Measurements from ENCODE around the gene CRMP1.

Gene CRMP1

DNA sequence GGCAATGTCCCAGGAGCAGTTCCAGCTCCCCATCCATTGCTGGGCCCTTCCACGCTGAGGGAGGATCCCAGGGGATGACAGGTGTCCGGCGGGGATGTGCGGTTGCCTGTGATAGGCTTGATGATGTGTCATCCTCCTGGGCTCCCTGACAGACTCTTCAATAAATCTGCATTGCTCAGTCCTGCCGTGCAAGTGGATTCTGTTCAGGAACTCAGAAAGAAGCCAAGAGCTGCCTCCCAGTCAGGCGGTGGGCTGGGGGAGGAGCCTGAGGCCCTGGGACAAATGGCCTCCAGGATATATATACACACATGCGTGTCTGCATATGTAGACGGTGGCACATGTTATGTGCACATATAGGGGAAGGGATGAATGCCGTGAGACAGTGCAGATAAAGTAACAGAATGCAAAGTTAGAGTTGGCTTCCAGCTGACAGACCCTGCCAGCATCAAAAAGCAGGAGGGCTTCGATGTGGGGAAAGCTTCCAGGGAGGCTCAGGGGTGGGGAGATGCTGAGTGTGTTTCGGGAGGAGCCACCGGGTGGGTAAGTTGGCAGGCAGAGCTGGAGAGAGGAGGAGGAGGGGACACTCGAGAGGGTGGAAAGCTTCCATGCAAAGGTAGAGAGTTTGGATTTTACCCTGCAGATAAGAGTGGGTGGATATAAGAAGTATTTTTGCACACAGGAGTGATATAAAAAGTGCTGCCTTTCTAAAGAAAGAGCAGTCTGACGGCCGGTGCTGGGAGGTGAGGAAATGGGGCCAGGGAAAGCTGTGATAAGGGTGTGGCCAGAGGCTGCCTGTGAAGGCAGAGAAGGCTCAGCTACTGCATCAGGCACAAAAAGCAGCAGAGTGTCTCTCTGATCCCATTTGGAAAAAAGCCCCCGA, 28.5 kb upstream of the CRMP1 start:
- TF ChIP-seq, protein P1, sequence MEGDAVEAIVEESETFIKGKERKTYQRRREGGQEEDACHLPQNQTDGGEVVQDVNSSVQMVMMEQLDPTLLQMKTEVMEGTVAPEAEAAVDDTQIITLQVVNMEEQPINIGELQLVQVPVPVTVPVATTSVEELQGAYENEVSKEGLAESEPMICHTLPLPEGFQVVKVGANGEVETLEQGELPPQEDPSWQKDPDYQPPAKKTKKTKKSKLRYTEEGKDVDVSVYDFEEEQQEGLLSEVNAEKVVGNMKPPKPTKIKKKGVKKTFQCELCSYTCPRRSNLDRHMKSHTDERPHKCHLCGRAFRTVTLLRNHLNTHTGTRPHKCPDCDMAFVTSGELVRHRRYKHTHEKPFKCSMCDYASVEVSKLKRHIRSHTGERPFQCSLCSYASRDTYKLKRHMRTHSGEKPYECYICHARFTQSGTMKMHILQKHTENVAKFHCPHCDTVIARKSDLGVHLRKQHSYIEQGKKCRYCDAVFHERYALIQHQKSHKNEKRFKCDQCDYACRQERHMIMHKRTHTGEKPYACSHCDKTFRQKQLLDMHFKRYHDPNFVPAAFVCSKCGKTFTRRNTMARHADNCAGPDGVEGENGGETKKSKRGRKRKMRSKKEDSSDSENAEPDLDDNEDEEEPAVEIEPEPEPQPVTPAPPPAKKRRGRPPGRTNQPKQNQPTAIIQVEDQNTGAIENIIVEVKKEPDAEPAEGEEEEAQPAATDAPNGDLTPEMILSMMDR (IDR thresholded peaks at IDR 0.05; ENCODE audit: low read depth, low read length) = no peak
- H3K4me3 ChIP-seq (ENCODE audit: low read depth, low read length) = no peak overlapping the region
- in situ Hi-C loops (cut with HindIII; ENCODE audit: low sequenced_read_pairs) = no loop called here
- DNase-seq (ENCODE audit: low read depth, low spot score) = no peak

DNA sequence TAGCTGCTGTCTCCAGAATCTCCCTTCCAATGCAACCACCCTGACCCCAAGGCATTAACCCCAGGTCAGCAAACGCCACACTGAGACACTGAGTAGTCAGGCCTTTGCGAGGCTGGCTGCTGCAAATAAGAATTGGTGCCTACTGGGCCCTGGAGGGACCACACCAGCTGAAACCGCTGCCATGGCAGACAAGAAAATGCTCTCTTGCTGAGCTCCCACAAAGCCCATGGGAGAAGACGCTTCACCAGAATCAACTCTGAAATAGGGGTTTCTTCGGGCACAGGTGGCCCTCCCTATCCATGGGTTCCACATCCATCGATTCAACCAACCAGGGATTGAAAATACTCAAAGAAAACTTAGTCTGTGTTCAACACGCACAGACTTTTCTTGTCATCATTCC, 26.7 kb upstream of the CRMP1 start:
- H3K4me3 ChIP-seq (ENCODE audit: low read depth, low read length) = no peak overlapping the region
- no peak for DNase-seq (ENCODE audit: low read depth, low spot score)
- TF ChIP-seq, protein P1 (IDR thresholded peaks at IDR 0.05; ENCODE audit: low read depth, low read length) = no peak
- in situ Hi-C loops (cut with HindIII; ENCODE audit: low sequenced_read_pairs) = no loop called here

DNA sequence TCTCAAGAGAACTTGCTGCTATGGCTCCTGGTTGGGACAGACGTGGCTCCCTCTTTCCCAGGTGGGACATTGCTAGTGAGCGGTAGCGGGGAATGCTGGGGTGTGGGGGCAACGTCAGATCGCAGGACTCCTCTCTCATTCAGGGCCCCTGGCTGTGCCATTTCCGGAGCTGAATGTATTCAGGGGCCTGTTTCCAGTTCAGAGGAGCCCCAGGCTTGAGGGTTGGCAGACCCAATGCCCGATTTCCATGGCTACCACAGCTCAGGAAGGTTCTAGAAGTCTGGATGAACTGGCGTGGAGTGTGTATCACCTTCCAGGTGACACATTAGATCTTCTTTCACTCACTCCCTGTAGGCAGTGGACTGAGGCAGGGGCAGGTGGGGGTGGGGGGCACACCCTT, 26.2 kb upstream of the CRMP1 start:
- no peak for DNase-seq (ENCODE audit: low read depth, low spot score)
- TF ChIP-seq, protein P1 (IDR thresholded peaks at IDR 0.05; ENCODE audit: low read depth, low read length) = no peak
- no peak overlapping the region for H3K4me3 ChIP-seq (ENCODE audit: low read depth, low read length)
- in situ Hi-C loops (cut with HindIII; ENCODE audit: low sequenced_read_pairs) = no loop called here

DNA sequence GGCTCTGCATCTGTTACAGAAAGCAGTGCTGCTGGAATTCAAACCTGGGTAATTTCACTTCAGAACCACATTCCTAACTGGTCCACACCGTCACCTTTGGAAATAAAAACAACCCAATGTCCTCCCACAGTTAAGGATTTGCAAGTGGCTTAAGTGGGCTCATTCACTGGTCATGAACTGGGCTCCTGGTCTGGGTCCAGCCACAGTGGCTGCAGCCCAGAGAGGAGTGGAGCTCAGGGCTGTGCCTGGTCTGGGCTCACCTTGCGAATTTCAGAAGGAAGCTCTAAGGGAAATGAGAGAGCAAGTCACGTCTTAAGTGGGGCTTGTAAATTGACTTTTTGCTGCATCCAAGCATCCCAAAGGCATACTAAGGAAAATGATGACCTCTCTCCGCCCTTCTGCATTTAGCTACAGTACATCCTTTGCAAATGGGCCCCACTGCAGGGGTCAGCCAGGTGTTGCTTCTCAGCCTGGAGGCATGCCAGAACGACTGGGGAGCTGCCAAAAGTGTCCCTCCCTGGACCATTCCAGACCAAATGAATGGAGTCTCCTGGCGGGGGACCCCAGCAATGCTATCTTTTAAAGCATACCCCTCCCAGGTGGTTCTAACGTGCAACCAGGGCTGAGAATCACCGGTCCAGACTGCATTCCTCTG, 25.6 kb upstream of the CRMP1 start:
- H3K4me3 ChIP-seq (ENCODE audit: low read depth, low read length) = no peak overlapping the region
- DNase-seq (ENCODE audit: low read depth, low spot score) = no peak
- TF ChIP-seq, protein P1 (IDR thresholded peaks at IDR 0.05; ENCODE audit: low read depth, low read length) = no peak
- in situ Hi-C loops (cut with HindIII; ENCODE audit: low sequenced_read_pairs) = no loop called here

DNA sequence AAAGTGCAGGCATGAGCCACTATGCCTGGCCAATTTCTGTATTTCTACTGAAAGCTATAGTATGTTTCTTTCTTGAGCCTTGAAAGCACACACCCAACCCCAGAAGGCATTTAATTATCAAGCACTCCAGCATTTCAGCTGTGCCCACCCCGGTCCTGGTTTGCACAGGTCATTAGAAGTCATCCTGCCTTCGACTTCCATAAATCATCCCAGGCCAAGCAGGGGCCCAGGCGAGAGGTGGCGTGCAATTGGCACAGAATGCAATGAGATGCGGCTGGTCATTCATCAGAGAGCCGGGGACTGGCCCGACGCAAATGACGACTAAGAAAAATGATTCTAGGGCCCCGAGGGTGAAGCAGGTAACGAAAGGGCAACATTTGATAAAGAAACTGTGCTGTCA, 24.8 kb upstream of the CRMP1 start:
- H3K4me3 ChIP-seq (ENCODE audit: low read depth, low read length) = no peak overlapping the region
- in situ Hi-C loops (cut with HindIII; ENCODE audit: low sequenced_read_pairs) = no loop called here
- no peak for DNase-seq (ENCODE audit: low read depth, low spot score)
- TF ChIP-seq, protein P1 (IDR thresholded peaks at IDR 0.05; ENCODE audit: low read depth, low read length) = no peak

DNA sequence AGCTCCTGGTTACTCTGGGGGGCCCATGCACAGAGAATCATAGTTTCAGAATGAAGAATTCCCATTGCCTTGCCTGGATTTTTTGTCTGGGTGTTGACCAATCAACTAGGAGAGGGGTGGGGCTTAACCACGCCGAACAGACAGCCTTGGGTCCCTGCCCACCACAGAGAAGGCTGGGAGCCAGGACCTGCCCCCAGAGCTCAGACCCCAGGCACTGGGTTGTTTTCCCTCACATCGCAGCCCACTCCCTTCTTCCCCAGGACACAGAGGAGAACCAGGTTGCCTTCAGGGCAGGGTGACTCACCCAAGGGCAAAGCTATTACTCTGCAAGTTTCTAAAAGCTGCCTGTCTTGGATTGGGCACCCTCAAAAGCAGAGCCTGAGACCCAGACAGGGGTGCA, 23.3 kb upstream of the CRMP1 start:
- no peak for DNase-seq (ENCODE audit: low read depth, low spot score)
- in situ Hi-C loops (cut with HindIII; ENCODE audit: low sequenced_read_pairs) = no loop called here
- TF ChIP-seq, protein P1 (IDR thresholded peaks at IDR 0.05; ENCODE audit: low read depth, low read length) = no peak

More for the DNA sequence above, 23.3 kb upstream of the CRMP1 start:
- no peak overlapping the region for H3K4me3 ChIP-seq (ENCODE audit: low read depth, low read length)

Measured in astrocyte of the spinal cord (primary cell).